ENCODE results near the gene CD99L2. TPM values are rescaled to one million over a fixed set of nuclear protein-coding genes. Genes with fewer than 3 reads are reported as not detected.

The CD99L2 gene
- total RNA-seq, 1 donor from 2014 or later, result 61.9 TPM

DNA sequence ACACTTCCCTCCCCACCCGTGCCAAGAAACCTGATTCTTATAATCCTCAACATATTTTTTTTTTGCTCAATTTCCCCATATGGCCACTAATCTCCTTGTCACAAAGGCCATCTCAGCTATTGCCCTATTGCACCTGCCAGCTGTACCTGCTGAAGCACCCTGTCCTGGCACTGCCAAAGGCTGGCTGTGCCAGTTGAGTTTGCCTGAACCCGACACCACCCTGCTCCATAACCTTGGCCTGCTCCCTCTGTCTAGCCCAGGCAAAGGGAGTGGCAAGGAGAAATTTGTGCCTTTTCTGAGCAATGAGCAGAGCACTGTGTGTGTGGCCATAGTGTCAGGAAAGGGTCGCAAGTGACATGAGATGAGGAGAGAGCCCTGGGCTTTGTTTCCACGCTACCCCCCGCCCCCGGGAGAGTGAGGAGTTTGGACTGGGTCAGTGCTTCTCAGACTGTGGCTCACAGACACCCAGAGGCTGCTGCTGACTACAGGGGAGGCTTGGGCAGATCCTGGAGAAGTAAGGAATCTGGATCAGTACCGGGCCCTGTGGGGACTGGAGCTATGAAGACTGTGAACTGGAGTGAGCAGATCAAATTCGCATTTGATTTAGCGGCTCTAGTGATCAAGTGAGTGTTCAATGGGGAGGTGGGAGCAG is 42.5 kb upstream of the CD99L2 start:
- no peak for DNase-seq (ENCODE audit: extremely low spot score, unreplicated experiment)
- Mint-ChIP-seq H3K9me3 (ENCODE audit: unreplicated experiment) (peaks cover 5% of the 10 kb centered on the region), H3K36me3 (ENCODE audit: unreplicated experiment) (no peaks in the 10 kb centered on the region), H3K4me3 (ENCODE audit: unreplicated experiment) (no peak overlapping the region), H3K4me1 (ENCODE audit: unreplicated experiment) (no peaks in the 10 kb centered on the region), H3K27me3 (ENCODE audit: unreplicated experiment) (no peaks in the 10 kb centered on the region), H3K27ac (ENCODE audit: unreplicated experiment) (no peak overlapping the region)
- TF ChIP-seq CTCF (IDR thresholded peaks at IDR 0.05), result no peak

GRCh38 chrX:150936556-150936955 is 38.1 kb upstream of the CD99L2 start:
- no peak for TF ChIP-seq CTCF (IDR thresholded peaks at IDR 0.05)
- no peaks in the 10 kb centered on the region for H3K27me3 Mint-ChIP-seq (ENCODE audit: unreplicated experiment)
- peaks cover 8% of the 10 kb centered on the region for H3K9me3 Mint-ChIP-seq (ENCODE audit: unreplicated experiment)
- no peaks in the 10 kb centered on the region for H3K36me3 Mint-ChIP-seq (ENCODE audit: unreplicated experiment)
- no peak overlapping the region for H3K4me3 Mint-ChIP-seq (ENCODE audit: unreplicated experiment)
- DNase-seq (ENCODE audit: extremely low spot score, unreplicated experiment), result no peak
- H3K27ac Mint-ChIP-seq (ENCODE audit: unreplicated experiment), result no peak overlapping the region
- H3K4me1 Mint-ChIP-seq (ENCODE audit: unreplicated experiment), result no peaks in the 10 kb centered on the region

DNA sequence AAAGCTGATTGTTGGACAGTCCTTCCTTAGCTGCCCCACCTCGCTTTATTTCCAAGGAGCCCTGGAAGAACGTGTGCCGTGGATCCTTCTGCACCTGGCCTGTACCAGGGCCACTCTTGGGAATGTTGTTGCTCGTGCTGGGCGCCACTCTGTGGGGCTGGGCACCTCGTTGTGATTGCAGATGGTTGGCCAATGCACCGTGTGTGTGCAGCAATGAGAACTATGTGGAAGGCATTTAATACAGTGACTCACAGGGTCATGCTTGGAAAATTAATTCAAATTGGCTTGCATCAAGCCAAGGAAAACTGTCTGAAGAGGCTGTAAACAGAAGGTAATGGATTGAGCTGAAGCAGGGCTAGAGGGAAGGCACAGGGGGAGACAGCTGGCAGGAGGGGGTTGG is 37.0 kb upstream of the CD99L2 start:
- no peak overlapping the region for H3K4me3 Mint-ChIP-seq (ENCODE audit: unreplicated experiment)
- no peaks in the 10 kb centered on the region for H3K4me1 Mint-ChIP-seq (ENCODE audit: unreplicated experiment)
- H3K36me3 Mint-ChIP-seq (ENCODE audit: unreplicated experiment), result no peaks in the 10 kb centered on the region
- TF ChIP-seq CTCF (IDR thresholded peaks at IDR 0.05), result no peak
- H3K9me3 Mint-ChIP-seq (ENCODE audit: unreplicated experiment), result peaks cover 8% of the 10 kb centered on the region
- no peaks in the 10 kb centered on the region for H3K27me3 Mint-ChIP-seq (ENCODE audit: unreplicated experiment)
- DNase-seq (ENCODE audit: extremely low spot score, unreplicated experiment), result no peak
- no peak overlapping the region for H3K27ac Mint-ChIP-seq (ENCODE audit: unreplicated experiment)

DNA sequence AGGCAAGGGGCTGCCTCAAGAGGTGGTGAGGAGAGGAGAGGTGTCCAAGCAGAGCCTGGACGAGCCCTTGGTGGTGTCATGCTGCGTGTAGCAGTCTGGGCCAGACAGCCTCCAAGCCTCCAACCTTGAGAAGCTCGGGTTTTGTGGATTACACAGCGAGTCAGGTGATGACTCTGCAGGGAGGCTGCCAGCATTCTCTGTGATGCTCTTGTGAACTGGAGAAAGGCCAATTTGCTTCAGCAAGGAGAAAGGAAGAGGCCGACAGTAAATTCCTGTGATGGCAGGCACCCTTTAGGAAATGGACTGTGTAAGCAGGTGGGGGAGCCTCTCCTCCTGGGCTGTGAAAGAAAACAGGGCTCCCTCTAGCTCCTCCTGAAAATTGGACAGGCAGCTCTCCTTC is 36.0 kb upstream of the CD99L2 start:
- no peaks in the 10 kb centered on the region for H3K27me3 Mint-ChIP-seq (ENCODE audit: unreplicated experiment)
- H3K27ac Mint-ChIP-seq (ENCODE audit: unreplicated experiment), result no peak overlapping the region
- H3K4me3 Mint-ChIP-seq (ENCODE audit: unreplicated experiment), result no peak overlapping the region
- H3K4me1 Mint-ChIP-seq (ENCODE audit: unreplicated experiment), result no peaks in the 10 kb centered on the region
- H3K36me3 Mint-ChIP-seq (ENCODE audit: unreplicated experiment), result no peaks in the 10 kb centered on the region
- H3K9me3 Mint-ChIP-seq (ENCODE audit: unreplicated experiment), result peaks cover 8% of the 10 kb centered on the region
- TF ChIP-seq CTCF (IDR thresholded peaks at IDR 0.05), result no peak
- DNase-seq (ENCODE audit: extremely low spot score, unreplicated experiment), result no peak

DNA sequence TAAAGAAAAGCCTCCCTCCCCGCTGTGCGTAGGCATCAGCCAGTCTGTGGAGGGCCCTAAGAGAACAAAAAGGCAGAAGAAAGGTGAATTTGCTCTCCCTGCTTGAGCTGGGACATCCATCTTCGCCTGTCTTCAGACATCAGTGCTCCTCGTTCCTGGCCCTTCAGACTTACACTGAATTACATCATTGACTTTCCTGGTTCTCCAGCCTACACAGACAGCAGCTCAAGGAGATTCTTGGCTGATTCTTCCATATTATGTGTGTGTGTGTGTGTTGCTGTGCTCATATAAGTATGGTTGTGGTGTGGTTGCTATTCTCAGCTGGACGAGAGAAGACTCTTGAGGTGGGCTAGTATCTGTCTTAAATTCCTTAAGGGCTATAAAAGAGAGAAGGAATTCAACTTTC is 35.5 kb upstream of the CD99L2 start:
- H3K27ac Mint-ChIP-seq (ENCODE audit: unreplicated experiment), result no peak overlapping the region

More for the DNA sequence above, 35.5 kb upstream of the CD99L2 start:
- no peaks in the 10 kb centered on the region for H3K36me3 Mint-ChIP-seq (ENCODE audit: unreplicated experiment)
- no peak for TF ChIP-seq CTCF (IDR thresholded peaks at IDR 0.05)
- no peaks in the 10 kb centered on the region for H3K4me1 Mint-ChIP-seq (ENCODE audit: unreplicated experiment)
- H3K4me3 Mint-ChIP-seq (ENCODE audit: unreplicated experiment), result no peak overlapping the region
- peaks cover 6% of the 10 kb centered on the region for H3K9me3 Mint-ChIP-seq (ENCODE audit: unreplicated experiment)
- H3K27me3 Mint-ChIP-seq (ENCODE audit: unreplicated experiment), result no peaks in the 10 kb centered on the region
- no peak for DNase-seq (ENCODE audit: extremely low spot score, unreplicated experiment)
